Osteocyte (in vitro differentiated cells): ENCODE measurements around the gene LRP1B. TPM values are rescaled to one million over a fixed set of nuclear protein-coding genes. Genes with fewer than 3 reads are reported as not detected.
A peak's percentile ranks its signal among the peaks of the same experiment; 100 is the strongest.

Source experiments
- DNase-seq: peaks from one replicate; pipeline ENCODE4 v3.0.0; 2021; ENCODE audit warnings: mixed read lengths; ENCODE audit not compliant: unreplicated experiment; ENCODE audit errors: extremely low spot score
- H3K27ac Mint-ChIP-seq: one replicate; pipeline ENCODE4 v1.8.0; 2021; ENCODE audit warnings: mild to moderate bottlenecking, mixed read lengths; ENCODE audit not compliant: unreplicated experiment
- H3K27me3 Mint-ChIP-seq: one replicate; pipeline ENCODE4 v1.8.0; 2021; ENCODE audit warnings: mixed read lengths; ENCODE audit not compliant: unreplicated experiment
- H3K36me3 Mint-ChIP-seq: one replicate; pipeline ENCODE4 v1.8.0; 2021; ENCODE audit warnings: mixed read lengths; ENCODE audit not compliant: unreplicated experiment
- H3K4me1 Mint-ChIP-seq: one replicate; pipeline ENCODE4 v1.8.0; 2021; ENCODE audit warnings: mixed read lengths; ENCODE audit not compliant: unreplicated experiment
- H3K4me3 Mint-ChIP-seq: one replicate; pipeline ENCODE4 v1.8.0; 2021; ENCODE audit warnings: mild to moderate bottlenecking, moderate library complexity, mixed read lengths; ENCODE audit not compliant: unreplicated experiment
- H3K9me3 Mint-ChIP-seq: one replicate; pipeline ENCODE4 v1.8.0; 2021; ENCODE audit warnings: mixed read lengths; ENCODE audit not compliant: unreplicated experiment
- total RNA-seq: library from RNA; stranded (reverse); gene quantifications from 2 replicates; pipeline ENCODE4 v1.2.1, GENCODE V29; 2021
- TF ChIP-seq, protein P1 (sequence below): fragments of 200-600 bp; sonication (generic); IDR thresholded peaks from 2 replicates; pipeline ENCODE4 v1.5.0; 2021; ENCODE audit warnings: antibody characterized with exemption, mild to moderate bottlenecking, moderate library complexity

The LRP1B gene
- total RNA-seq, 1 donor from 2014 or later = 3.6 TPM

DNA sequence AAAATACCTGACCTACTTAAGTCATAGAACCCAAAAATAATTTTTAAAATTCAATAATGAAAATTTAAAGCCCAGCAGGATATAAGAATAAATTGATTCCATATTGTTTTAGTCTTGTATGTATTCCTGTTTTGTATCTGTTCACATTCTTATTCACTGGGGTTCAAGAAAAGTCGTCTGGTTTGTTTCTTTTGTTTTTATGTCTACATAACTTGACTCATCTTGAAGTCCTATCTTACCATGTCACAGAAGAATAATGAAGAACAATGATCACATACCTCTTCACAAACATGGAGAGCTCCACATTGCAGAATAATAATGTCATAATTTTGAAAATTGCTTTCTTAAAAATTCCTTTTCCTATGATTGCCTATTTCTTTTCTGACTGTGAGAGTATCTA lies 43.4 kb upstream of the LRP1B start:
- Mint-ChIP-seq H3K9me3 (no peaks in the 10 kb centered on the region), H3K4me1 (peaks cover 10% of the 10 kb centered on the region), H3K36me3 (no peaks in the 10 kb centered on the region), H3K4me3 (no peak overlapping the region), H3K27ac (no peak overlapping the region), H3K27me3 (no peaks in the 10 kb centered on the region)
- no peak for DNase-seq
- TF ChIP-seq, protein P1, sequence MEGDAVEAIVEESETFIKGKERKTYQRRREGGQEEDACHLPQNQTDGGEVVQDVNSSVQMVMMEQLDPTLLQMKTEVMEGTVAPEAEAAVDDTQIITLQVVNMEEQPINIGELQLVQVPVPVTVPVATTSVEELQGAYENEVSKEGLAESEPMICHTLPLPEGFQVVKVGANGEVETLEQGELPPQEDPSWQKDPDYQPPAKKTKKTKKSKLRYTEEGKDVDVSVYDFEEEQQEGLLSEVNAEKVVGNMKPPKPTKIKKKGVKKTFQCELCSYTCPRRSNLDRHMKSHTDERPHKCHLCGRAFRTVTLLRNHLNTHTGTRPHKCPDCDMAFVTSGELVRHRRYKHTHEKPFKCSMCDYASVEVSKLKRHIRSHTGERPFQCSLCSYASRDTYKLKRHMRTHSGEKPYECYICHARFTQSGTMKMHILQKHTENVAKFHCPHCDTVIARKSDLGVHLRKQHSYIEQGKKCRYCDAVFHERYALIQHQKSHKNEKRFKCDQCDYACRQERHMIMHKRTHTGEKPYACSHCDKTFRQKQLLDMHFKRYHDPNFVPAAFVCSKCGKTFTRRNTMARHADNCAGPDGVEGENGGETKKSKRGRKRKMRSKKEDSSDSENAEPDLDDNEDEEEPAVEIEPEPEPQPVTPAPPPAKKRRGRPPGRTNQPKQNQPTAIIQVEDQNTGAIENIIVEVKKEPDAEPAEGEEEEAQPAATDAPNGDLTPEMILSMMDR = no peak

DNA sequence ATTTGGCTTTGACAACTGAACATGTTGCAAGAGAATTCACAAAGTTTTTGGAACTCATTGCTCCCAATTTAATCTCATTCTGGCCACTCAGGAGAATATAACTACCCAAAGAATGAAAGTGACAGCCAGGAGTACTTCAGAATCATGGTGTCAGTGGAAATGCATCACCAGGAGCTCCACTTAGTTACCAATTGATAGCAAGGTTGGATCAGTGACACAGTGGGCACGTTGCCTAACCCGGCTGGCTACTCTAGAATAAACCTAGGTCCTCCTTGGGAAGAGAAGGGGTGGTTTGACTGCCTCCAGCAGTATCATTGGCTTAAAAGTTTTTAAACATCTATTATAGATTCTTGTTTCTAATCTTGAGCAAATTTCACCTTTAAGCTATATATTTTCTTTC lies 40.0 kb upstream of the LRP1B start:
- TF ChIP-seq, protein P1 = no peak
- no peaks in the 10 kb centered on the region for H3K27me3 Mint-ChIP-seq

DNA sequence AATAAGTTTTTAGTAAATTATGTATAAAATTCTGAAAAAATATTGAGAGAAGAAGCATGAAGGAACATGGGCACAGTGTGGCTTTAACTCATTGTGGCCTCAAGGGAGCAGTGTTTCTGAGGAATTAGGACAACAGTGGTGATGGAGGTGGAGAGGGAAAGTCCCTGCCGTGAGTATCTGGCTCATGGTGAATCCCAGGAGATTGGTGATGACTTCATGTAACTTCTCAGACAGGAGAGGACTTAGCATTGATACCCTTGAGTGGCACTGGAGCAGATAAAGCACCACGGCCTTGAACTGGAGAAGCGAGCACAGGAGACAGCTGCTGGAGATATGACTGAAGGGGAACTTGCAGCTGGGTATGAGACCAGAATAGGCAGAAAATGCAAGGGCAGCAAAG lies 35.0 kb upstream of the LRP1B start:
- H3K36me3 Mint-ChIP-seq = no peaks in the 10 kb centered on the region
- DNase-seq = no peak

More for the DNA sequence above, 40.0 kb upstream of the LRP1B start:
- H3K9me3 Mint-ChIP-seq = no peaks in the 10 kb centered on the region
- H3K4me1 Mint-ChIP-seq = peaks cover 4% of the 10 kb centered on the region
- no peaks in the 10 kb centered on the region for H3K36me3 Mint-ChIP-seq
- DNase-seq = no peak
- no peak overlapping the region for H3K4me3 Mint-ChIP-seq
- no peak overlapping the region for H3K27ac Mint-ChIP-seq

DNA sequence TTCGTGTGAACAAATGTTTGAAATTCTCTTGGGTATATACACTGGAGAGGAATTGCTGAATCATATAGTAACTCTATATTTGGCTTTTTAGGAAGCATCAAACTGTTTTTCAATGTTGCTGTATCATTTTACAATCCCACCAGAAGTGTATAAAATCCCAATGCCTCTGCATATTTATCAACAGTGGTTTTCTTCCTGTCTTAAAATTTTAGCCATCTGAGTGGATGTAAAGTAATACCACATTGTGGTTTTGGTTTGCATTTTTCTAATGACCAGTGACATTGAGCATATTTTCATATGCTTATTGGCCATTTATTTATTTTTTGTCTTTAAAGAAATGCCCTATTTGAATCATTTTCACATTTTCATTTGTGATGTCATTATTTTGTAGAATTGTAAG lies 22.8 kb upstream of the LRP1B start:
- H3K4me3 Mint-ChIP-seq = no peak overlapping the region
- peaks cover 19% of the 10 kb centered on the region for H3K4me1 Mint-ChIP-seq
- peak overlapping the region; percentile 79 for H3K27ac Mint-ChIP-seq
- H3K27me3 Mint-ChIP-seq = no peaks in the 10 kb centered on the region
- no peak for DNase-seq
- peaks cover 2% of the 10 kb centered on the region for H3K36me3 Mint-ChIP-seq
- peaks cover 5% of the 10 kb centered on the region for H3K9me3 Mint-ChIP-seq
- TF ChIP-seq, protein P1 = no peak

More for the DNA sequence above, 35.0 kb upstream of the LRP1B start:
- H3K4me1 Mint-ChIP-seq = peaks cover 8% of the 10 kb centered on the region
- no peak overlapping the region for H3K4me3 Mint-ChIP-seq
- no peaks in the 10 kb centered on the region for H3K27me3 Mint-ChIP-seq
- peaks cover 12% of the 10 kb centered on the region for H3K9me3 Mint-ChIP-seq
- TF ChIP-seq, protein P1 = peak; percentile 66
- H3K27ac Mint-ChIP-seq = peak overlapping the region; percentile 53

DNA sequence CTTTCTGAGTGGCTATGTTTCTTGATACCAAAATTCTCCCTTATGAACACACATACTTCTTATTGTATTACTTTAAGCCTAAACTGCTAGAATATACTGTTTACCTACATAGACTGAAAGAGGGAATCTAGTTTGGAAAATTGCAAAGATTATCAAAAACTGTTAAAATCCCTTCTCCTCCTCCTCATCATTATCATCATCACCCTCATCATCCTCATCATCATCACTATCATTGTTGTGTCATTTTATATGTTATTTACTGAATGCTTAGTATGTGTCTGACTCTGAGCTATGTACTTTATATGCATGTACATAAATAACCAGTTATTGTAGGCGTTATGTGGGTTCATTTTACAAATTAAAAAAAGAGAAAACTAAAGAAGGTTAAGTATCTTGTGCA lies 19.6 kb upstream of the LRP1B start:
- Mint-ChIP-seq H3K9me3 (peaks cover 5% of the 10 kb centered on the region), H3K27ac (no peak overlapping the region), H3K36me3 (peaks cover 4% of the 10 kb centered on the region), H3K4me1 (peaks cover 33% of the 10 kb centered on the region), H3K4me3 (no peak overlapping the region), H3K27me3 (no peaks in the 10 kb centered on the region)
- DNase-seq = no peak
- TF ChIP-seq, protein P1 = no peak
